ENCODE results near the gene MICAL3.
A peak's percentile ranks its signal among the peaks of the same experiment; 100 is the strongest.

MICAL3 gene

DNA sequence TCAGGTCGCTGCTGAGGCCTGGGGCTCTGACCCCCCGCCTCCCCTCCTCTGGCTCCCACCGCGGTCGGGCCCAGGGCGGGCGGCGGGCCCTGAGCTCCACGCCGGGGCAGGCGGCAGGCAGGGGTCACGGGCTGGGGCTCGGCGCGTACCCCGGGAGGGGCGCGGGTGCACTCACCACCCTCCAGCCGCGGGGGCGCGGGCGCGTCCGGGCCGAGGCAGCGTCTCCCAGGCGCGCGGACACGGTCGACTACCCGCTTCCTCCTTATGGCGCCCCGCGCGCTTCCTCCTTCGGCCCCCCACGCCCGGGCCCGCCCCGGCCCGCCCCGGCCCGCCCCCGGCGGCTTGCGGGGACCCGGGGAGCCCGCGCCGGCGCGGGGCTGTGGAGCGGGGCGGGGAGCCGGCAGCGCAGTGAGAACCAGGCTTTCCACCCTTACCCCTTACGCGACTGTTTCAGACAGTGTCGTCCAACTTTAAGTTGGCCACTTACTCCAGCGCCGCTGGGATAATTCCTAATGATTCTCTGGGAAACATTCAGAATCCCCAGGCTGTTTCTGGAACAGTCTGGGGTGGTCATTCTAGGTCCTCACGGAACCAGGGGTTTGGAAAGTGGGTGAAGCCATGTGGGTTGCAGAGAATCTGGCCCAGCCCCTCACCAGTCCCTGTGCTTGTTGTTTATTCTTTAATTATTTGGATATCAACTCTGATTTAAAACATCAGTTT, 250.0 kb downstream of the MICAL3 start, which contains the start of gene BID:
BID (minus strand) TSS at position 264 of the 720 bp plus-strand sequence. CDS start 24,353 bp downstream, outside the sequence.
- no peaks in the 10 kb centered on the region for H3K36me3 ChIP-seq (replicated peaks; ENCODE audit: insufficient read depth, low read length)
- no peaks in the 10 kb centered on the region for H3K9me3 ChIP-seq (replicated peaks; ENCODE audit: insufficient read depth, low read length)
- no peaks in the 10 kb centered on the region for H3K27me3 ChIP-seq (replicated peaks; ENCODE audit: insufficient read depth, low read length)
- H4K20me1 ChIP-seq (ENCODE audit: insufficient read depth, low read length) = peaks cover 6% of the 10 kb centered on the region; the same call in 1 of the 2 replicates
- H3K9ac ChIP-seq (ENCODE audit: low read length) = peak within 1 kb of the TSS; percentile 63
- H2AFZ ChIP-seq (ENCODE audit: low read length) = peak within 1 kb of the TSS; percentile 72
- H3F3A ChIP-seq (ENCODE audit: insufficient read depth, low read length) = peaks cover 8% of the 10 kb centered on the region
- no peaks in the 10 kb centered on the region for H3K9me2 ChIP-seq (replicated peaks; ENCODE audit: insufficient read depth, low read length)
- H3K4me2 ChIP-seq (ENCODE audit: low read depth, low read length) = peak within 1 kb of the TSS; percentile 97
- DNase-seq = peak; percentile 55
- H3K79me2 ChIP-seq (ENCODE audit: low read length) = peaks cover 67% of the 10 kb centered on the region
- H3K27ac ChIP-seq (ENCODE audit: low read length) = peak within 1 kb of the TSS; percentile 28; the same call in 1 of the 2 replicates
- no peak for TF ChIP-seq EZH2 (optimal IDR thresholded peaks at IDR 0.05; ENCODE audit: low read depth, low read length)
- TF ChIP-seq, protein P1, sequence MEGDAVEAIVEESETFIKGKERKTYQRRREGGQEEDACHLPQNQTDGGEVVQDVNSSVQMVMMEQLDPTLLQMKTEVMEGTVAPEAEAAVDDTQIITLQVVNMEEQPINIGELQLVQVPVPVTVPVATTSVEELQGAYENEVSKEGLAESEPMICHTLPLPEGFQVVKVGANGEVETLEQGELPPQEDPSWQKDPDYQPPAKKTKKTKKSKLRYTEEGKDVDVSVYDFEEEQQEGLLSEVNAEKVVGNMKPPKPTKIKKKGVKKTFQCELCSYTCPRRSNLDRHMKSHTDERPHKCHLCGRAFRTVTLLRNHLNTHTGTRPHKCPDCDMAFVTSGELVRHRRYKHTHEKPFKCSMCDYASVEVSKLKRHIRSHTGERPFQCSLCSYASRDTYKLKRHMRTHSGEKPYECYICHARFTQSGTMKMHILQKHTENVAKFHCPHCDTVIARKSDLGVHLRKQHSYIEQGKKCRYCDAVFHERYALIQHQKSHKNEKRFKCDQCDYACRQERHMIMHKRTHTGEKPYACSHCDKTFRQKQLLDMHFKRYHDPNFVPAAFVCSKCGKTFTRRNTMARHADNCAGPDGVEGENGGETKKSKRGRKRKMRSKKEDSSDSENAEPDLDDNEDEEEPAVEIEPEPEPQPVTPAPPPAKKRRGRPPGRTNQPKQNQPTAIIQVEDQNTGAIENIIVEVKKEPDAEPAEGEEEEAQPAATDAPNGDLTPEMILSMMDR (IDR thresholded peaks at IDR 0.05; ENCODE audit: low read length) = no peak
- no peak for TF ChIP-seq EZH2phosphoT487 (IDR thresholded peaks at IDR 0.05; ENCODE audit: low read length)
- peak within 1 kb of the TSS; percentile 77 for H3K4me3 ChIP-seq (ENCODE audit: low read length)
- H3K4me1 ChIP-seq (ENCODE audit: low read length) = peaks cover 11% of the 10 kb centered on the region; the same call in 1 of the 2 replicates

DNA sequence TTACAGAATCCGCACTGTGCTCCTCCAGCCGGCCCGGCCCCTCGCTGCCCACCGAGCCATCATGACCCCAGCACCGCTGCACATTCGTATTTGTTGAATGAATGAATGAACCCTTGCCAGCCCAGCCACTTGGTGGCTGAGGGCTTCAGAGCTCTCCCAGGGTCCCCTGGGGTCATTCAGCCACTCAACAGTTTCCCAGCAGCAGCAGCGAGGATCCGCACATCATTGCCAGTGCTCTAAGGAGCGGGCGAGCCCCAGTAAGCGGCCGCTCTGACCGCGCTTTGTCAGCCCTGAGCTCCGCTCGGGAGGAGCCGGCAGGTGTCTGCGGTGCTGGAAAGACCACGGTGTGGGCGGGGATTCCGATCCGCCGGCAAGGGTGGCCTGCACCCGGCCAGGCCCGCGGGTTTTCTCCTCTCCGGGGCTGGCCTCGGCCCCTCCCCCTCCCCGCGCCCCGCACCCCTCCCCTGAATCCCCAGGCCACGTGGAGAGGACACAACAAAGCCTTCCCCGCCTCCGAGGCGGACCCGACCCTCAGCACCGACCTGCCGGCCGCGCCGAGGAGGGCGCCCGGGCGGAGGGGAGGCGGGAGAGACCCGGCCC, 250.7 kb downstream of the MICAL3 start:
- Histone ChIP-seq H2AFZ (ENCODE audit: low read length) (no peak overlapping the region; the same call in 1 of the 2 replicates), H3K4me3 (ENCODE audit: low read length) (peak overlapping the region; percentile 77), H3K27me3 (replicated peaks; ENCODE audit: insufficient read depth, low read length) (no peaks in the 10 kb centered on the region), H3K9ac (ENCODE audit: low read length) (peak overlapping the region; percentile 63), H3K27ac (ENCODE audit: low read length) (peak overlapping the region; percentile 28; the same call in 1 of the 2 replicates), H3K4me2 (ENCODE audit: low read depth, low read length) (peak overlapping the region; percentile 97), H3K9me2 (replicated peaks; ENCODE audit: insufficient read depth, low read length) (no peaks in the 10 kb centered on the region), H3K79me2 (ENCODE audit: low read length) (peaks cover 65% of the 10 kb centered on the region), H3K36me3 (replicated peaks; ENCODE audit: insufficient read depth, low read length) (no peaks in the 10 kb centered on the region), H3F3A (ENCODE audit: insufficient read depth, low read length) (peaks cover 8% of the 10 kb centered on the region), H3K4me1 (ENCODE audit: low read length) (peaks cover 11% of the 10 kb centered on the region; the same call in 1 of the 2 replicates), H3K9me3 (replicated peaks; ENCODE audit: insufficient read depth, low read length) (no peaks in the 10 kb centered on the region), H4K20me1 (ENCODE audit: insufficient read depth, low read length) (peaks cover 6% of the 10 kb centered on the region; the same call in 1 of the 2 replicates)
- peak; percentile 87 for DNase-seq
- TF ChIP-seq, protein P1 (IDR thresholded peaks at IDR 0.05; ENCODE audit: low read length) = no peak
- TF ChIP-seq EZH2 (optimal IDR thresholded peaks at IDR 0.05; ENCODE audit: low read depth, low read length) (no peak), EZH2phosphoT487 (IDR thresholded peaks at IDR 0.05; ENCODE audit: low read length) (no peak)

DNA sequence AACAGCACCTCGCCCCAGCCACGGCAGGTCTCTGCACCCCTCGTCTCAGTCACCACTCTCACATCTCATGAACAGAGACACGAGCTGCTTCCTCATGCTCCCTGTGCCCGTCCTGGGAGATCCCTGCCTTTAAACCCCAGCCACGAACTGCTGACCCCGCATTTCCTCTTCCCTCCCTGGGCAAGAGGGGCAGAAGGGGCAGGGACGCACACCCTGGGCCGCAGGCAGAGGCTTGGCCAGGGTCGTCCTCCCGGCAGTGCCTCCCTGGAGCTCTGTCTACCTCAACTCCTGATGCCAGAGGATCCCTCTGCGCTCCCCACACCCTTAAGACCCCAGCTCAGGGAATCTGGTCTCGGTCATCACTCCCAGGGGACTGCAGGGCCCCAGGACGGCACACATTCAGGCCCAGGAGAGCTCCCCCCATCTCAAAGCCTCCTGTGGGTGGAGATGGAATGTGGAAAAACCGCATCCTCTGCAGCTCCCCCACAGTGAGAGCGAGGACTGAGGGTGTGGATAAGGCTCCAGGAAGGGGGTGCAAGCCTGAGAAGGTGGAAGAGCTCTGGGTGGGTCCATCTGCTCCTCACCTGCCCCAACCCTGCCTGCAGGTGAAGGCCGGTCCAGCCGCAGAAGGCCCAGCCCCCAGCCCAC, 251.3 kb downstream of the MICAL3 start:
- Histone ChIP-seq H3K36me3 (replicated peaks; ENCODE audit: insufficient read depth, low read length) (no peaks in the 10 kb centered on the region), H3K27me3 (replicated peaks; ENCODE audit: insufficient read depth, low read length) (no peaks in the 10 kb centered on the region), H3K27ac (ENCODE audit: low read length) (no peak overlapping the region; the same call in 1 of the 2 replicates), H3K4me2 (ENCODE audit: low read depth, low read length) (peak overlapping the region; percentile 97), H3K4me3 (ENCODE audit: low read length) (peak overlapping the region; percentile 77), H4K20me1 (ENCODE audit: insufficient read depth, low read length) (peaks cover 6% of the 10 kb centered on the region; the same call in 1 of the 2 replicates), H2AFZ (ENCODE audit: low read length) (no peak overlapping the region), H3K9me2 (replicated peaks; ENCODE audit: insufficient read depth, low read length) (no peaks in the 10 kb centered on the region), H3K9me3 (replicated peaks; ENCODE audit: insufficient read depth, low read length) (no peaks in the 10 kb centered on the region), H3F3A (ENCODE audit: insufficient read depth, low read length) (peaks cover 8% of the 10 kb centered on the region), H3K79me2 (ENCODE audit: low read length) (peaks cover 65% of the 10 kb centered on the region), H3K9ac (ENCODE audit: low read length) (peak overlapping the region; percentile 63; the same call in 1 of the 2 replicates), H3K4me1 (ENCODE audit: low read length) (peaks cover 11% of the 10 kb centered on the region; the same call in 1 of the 2 replicates)
- TF ChIP-seq, protein P1 (IDR thresholded peaks at IDR 0.05; ENCODE audit: low read length) = no peak
- TF ChIP-seq EZH2 (optimal IDR thresholded peaks at IDR 0.05; ENCODE audit: low read depth, low read length) (no peak), EZH2phosphoT487 (IDR thresholded peaks at IDR 0.05; ENCODE audit: low read length) (no peak)
- no peak for DNase-seq

Data from MM.1S (cell line).